OCI-M2 (cell line): ENCODE data around the gene SIDT1.
"Not testable (repeated sequence)": the region's sequence is repeated elsewhere in the genome, so short reads cannot be mapped to it uniquely, and the experiment has no call there.

Source experiments
- DNase-seq: peaks from one replicate; lab custom pipeline; 2025; ENCODE audit not compliant: unreplicated experiment; lab: John Stamatoyannopoulos, UW

The SIDT1 gene

GRCh38 chr3:113630956-113631542 lies 98.7 kb downstream of the SIDT1 start:
- no peak for DNase-seq

GRCh38 chr3:113631573-113631972 lies 99.2 kb downstream of the SIDT1 start:
- no peak for DNase-seq

- DNase-seq, result no peak
Observed at GRCh38 chr3:113634782-113635474, 102.6 kb downstream of the SIDT1 start.

- DNase-seq, result not testable (repeated sequence)
Observed at GRCh38 chr3:113636034-113636433, 103.7 kb downstream of the SIDT1 start.

GRCh38 chr3:113637756-113638155 lies 105.4 kb downstream of the SIDT1 start:
- no peak for DNase-seq

- no peak for DNase-seq
Observed at GRCh38 chr3:113638910-113639309, 106.6 kb downstream of the SIDT1 start.

- no peak for DNase-seq
Observed at GRCh38 chr3:113643583-113643982, 111.2 kb downstream of the SIDT1 start.

GRCh38 chr3:113648524-113648923 lies 116.2 kb downstream of the SIDT1 start:
- no peak for DNase-seq

- no peak for DNase-seq
Observed at GRCh38 chr3:113649174-113649845, 117.0 kb downstream of the SIDT1 start.

GRCh38 chr3:113654310-113654709 lies 122.0 kb downstream of the SIDT1 start:
- DNase-seq, result no peak

GRCh38 chr3:113654851-113655250 lies 122.5 kb downstream of the SIDT1 start:
- no peak for DNase-seq

- no peak for DNase-seq
Observed at GRCh38 chr3:113658107-113658506, 125.8 kb downstream of the SIDT1 start.

GRCh38 chr3:113659101-113659541 lies 126.8 kb downstream of the SIDT1 start:
- no peak for DNase-seq

- DNase-seq, result no peak
Observed at GRCh38 chr3:113659996-113660395, 127.6 kb downstream of the SIDT1 start.

GRCh38 chr3:113660458-113660857 lies 128.1 kb downstream of the SIDT1 start:
- DNase-seq, result no peak

GRCh38 chr3:113660896-113661295 lies 128.5 kb downstream of the SIDT1 start:
- DNase-seq, result no peak

GRCh38 chr3:113662824-113663223 lies 130.5 kb downstream of the SIDT1 start:
- no peak for DNase-seq

GRCh38 chr3:113663324-113663750 lies 131.0 kb downstream of the SIDT1 start:
- DNase-seq, result no peak

GRCh38 chr3:113663761-113664160 lies 131.4 kb downstream of the SIDT1 start:
- DNase-seq, result no peak

- no peak for DNase-seq
Observed at GRCh38 chr3:113664523-113665094, 132.3 kb downstream of the SIDT1 start.

- DNase-seq, result no peak
Observed at GRCh38 chr3:113668015-113668414, 135.7 kb downstream of the SIDT1 start.

- no peak for DNase-seq
Observed at GRCh38 chr3:113673593-113673992, 141.2 kb downstream of the SIDT1 start.
